Measurements from ENCODE around the gene SHISA9. TPM values are rescaled to one million over a fixed set of nuclear protein-coding genes. Genes with fewer than 3 reads are reported as not detected.

The SHISA9 gene
- total and polyA plus RNA-seq, 4 donors: under 0.01 to 0.46 (median 0.07) TPM

DNA sequence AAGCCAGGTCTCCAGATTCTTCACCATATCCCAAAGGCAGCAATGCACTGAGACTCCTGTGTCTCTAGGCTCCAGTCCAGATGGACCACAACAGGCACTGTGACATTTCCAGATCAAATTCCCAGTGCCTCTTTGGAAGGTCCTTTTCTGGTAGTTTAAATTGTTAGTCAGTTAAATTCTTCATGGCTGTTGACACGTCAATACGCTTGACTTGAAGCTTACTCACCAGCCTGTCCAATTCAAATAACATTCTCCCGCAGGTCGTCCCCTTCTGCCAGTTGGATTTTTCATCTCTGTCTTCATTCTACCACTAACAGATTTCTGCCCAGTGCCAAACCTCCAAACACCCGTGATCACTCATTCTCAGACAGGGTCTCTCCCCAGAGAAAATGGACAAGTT, 86.7 kb downstream of the SHISA9 start:
- Histone ChIP-seq H3K4me3 (no peak overlapping the region), H3K9ac (ENCODE audit: insufficient read depth in 1 of 2, low read length in 2 of 2) (no peak overlapping the region), H3K4me1 (ENCODE audit: control insufficient read depth in 5 of 5, insufficient read depth in 5 of 5, low read length in 5 of 5) (no peaks in the 10 kb centered on the region), H3K27me3 (ENCODE audit: control insufficient read depth in 3 of 3, insufficient read depth in 3 of 3, low read length in 2 of 3) (peaks cover 0 to 2% (median 0%) of the 10 kb centered on the region in 3 donors), H3K9me3 (ENCODE audit: control insufficient read depth in 4 of 4, insufficient read depth in 3 of 4, low read length in 3 of 4) (peaks cover 0 to 2% (median 0%) of the 10 kb centered on the region in 4 donors), H3K36me3 (ENCODE audit: control insufficient read depth in 4 of 4, insufficient read depth in 4 of 4, low read length in 4 of 4) (no peaks in the 10 kb centered on the region), H3K27ac (ENCODE audit: low read depth in 1 of 2, low read length in 1 of 2) (no peak overlapping the region)
- TF ChIP-seq, protein P1, sequence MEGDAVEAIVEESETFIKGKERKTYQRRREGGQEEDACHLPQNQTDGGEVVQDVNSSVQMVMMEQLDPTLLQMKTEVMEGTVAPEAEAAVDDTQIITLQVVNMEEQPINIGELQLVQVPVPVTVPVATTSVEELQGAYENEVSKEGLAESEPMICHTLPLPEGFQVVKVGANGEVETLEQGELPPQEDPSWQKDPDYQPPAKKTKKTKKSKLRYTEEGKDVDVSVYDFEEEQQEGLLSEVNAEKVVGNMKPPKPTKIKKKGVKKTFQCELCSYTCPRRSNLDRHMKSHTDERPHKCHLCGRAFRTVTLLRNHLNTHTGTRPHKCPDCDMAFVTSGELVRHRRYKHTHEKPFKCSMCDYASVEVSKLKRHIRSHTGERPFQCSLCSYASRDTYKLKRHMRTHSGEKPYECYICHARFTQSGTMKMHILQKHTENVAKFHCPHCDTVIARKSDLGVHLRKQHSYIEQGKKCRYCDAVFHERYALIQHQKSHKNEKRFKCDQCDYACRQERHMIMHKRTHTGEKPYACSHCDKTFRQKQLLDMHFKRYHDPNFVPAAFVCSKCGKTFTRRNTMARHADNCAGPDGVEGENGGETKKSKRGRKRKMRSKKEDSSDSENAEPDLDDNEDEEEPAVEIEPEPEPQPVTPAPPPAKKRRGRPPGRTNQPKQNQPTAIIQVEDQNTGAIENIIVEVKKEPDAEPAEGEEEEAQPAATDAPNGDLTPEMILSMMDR (IDR thresholded peaks at IDR 0.05; ENCODE audit: control extremely low read depth, extremely low read depth): no peak
- no peak for DNase-seq
- ATAC-seq (ENCODE audit: insufficient read depth, low FRiP score): no peak
- 84 to 89% methylated on average over 5 of the region's 5 CpGs for WGBS, 2 donors

DNA sequence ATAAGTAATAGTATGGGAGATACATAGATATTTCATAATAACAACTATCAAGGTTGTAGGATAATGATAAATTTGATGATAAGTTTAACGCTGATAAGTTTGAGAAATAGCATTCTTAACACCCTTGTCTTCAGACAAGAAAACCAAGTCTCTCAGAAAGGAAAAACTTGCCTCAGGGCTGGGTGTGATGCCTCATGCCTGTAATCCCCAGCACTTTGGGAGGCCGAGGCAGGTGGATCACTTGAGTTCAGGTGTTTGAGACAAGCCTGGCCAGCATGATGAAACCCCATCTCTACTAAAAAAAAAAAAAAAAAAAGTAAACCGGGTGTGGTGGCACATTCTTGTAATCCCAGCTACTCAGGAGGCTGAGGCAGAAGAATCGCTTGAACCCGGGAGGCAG, 90.7 kb downstream of the SHISA9 start:
- H3K9me3 ChIP-seq (ENCODE audit: control insufficient read depth in 4 of 4, insufficient read depth in 3 of 4, low read length in 3 of 4): peaks cover 0 to 4% (median 0%) of the 10 kb centered on the region in 4 donors
- ATAC-seq (ENCODE audit: insufficient read depth, low FRiP score) (no peak), DNase-seq (no peak)
- TF ChIP-seq, protein P1 (IDR thresholded peaks at IDR 0.05; ENCODE audit: control extremely low read depth, extremely low read depth): no peak
- no peak overlapping the region for H3K9ac ChIP-seq (ENCODE audit: insufficient read depth in 1 of 2, low read length in 2 of 2)
- no peaks in the 10 kb centered on the region for H3K27me3 ChIP-seq (ENCODE audit: control insufficient read depth in 3 of 3, insufficient read depth in 3 of 3, low read length in 2 of 3)
- H3K4me3 ChIP-seq: no peak overlapping the region
- no peaks in the 10 kb centered on the region for H3K4me1 ChIP-seq (ENCODE audit: control insufficient read depth in 5 of 5, insufficient read depth in 5 of 5, low read length in 5 of 5)
- WGBS, 2 donors: 87 to 90% methylated on average over 4 to 5 of the region's 5 CpGs
- no peaks in the 10 kb centered on the region for H3K36me3 ChIP-seq (ENCODE audit: control insufficient read depth in 4 of 4, insufficient read depth in 4 of 4, low read length in 4 of 4)
- H3K27ac ChIP-seq (ENCODE audit: low read depth in 1 of 2, low read length in 1 of 2): no peak overlapping the region

DNA sequence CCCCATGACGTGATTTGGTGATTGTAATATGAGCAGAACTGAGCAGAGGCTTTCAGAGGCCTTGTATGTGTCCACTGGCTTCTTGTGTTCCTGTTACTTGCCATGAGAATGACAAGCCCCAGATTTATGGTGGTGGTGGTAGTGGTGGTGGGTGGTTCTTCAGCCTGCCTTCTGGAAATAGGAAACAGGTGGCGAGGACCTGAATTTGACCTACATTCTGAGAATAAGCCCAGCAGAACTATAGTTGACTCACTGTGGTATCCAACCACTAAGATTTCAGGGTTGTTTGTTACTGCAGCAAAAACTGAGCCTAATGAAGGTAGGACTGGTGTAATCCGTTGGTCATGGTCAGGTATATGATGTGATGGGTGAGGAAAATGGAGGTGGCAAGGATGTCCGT, 93.0 kb downstream of the SHISA9 start:
- WGBS, 2 donors: 59 to 65% methylated on average over 4 of the region's 4 CpGs
- Histone ChIP-seq H3K9me3 (ENCODE audit: control insufficient read depth in 4 of 4, insufficient read depth in 3 of 4, low read length in 3 of 4) (peaks cover 0 to 3% (median 0%) of the 10 kb centered on the region in 4 donors), H3K4me3 (no peak overlapping the region), H3K4me1 (ENCODE audit: control insufficient read depth in 5 of 5, insufficient read depth in 5 of 5, low read length in 5 of 5) (no peaks in the 10 kb centered on the region), H3K27ac (ENCODE audit: low read depth in 1 of 2, low read length in 1 of 2) (no peak overlapping the region), H3K9ac (ENCODE audit: insufficient read depth in 1 of 2, low read length in 2 of 2) (no peak overlapping the region), H3K36me3 (ENCODE audit: control insufficient read depth in 4 of 4, insufficient read depth in 4 of 4, low read length in 4 of 4) (no peaks in the 10 kb centered on the region), H3K27me3 (ENCODE audit: control insufficient read depth in 3 of 3, insufficient read depth in 3 of 3, low read length in 2 of 3) (no peaks in the 10 kb centered on the region)
- DNase-seq (no peak), ATAC-seq (ENCODE audit: insufficient read depth, low FRiP score) (no peak)
- TF ChIP-seq, protein P1 (IDR thresholded peaks at IDR 0.05; ENCODE audit: control extremely low read depth, extremely low read depth): no peak

DNA sequence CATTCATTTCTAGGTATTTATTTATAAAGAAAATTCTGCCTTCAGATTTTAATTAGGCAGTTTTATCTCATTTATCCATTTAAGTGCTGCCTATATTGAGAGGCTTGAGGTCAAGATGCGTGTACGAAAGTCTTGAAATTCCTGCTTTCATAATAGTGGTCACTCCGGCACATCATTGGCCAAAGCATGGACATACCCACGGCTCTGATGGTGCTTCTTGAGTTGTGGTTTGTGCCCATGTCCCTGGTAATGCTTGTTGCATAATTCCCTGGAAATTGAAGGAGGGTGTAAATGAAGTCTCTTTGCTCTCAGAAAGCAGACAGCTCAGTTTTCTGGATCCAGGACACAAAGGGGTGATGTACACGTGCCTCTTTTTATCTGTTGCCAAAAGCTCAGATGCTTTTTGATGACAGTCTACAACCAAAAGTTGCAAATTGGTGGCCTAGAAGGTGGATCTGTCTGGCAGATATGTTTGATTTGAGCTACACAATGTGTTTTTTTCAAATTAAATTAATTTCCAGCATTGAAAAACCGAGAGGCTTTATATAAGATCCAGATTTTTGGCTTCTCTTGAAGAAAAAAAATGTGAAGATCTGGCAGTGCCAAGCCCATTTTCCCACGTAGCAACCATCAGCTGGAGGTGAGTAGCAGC, 94.4 kb downstream of the SHISA9 start:
- WGBS, 2 donors: 71 to 81% methylated on average over 7 of the region's 7 CpGs
- Histone ChIP-seq H3K4me1 (ENCODE audit: control insufficient read depth in 5 of 5, insufficient read depth in 5 of 5, low read length in 5 of 5) (no peaks in the 10 kb centered on the region), H3K9me3 (ENCODE audit: control insufficient read depth in 4 of 4, insufficient read depth in 3 of 4, low read length in 3 of 4) (peaks cover 0 to 3% (median 0%) of the 10 kb centered on the region in 4 donors), H3K27me3 (ENCODE audit: control insufficient read depth in 3 of 3, insufficient read depth in 3 of 3, low read length in 2 of 3) (no peaks in the 10 kb centered on the region), H3K27ac (ENCODE audit: low read depth in 1 of 2, low read length in 1 of 2) (no peak overlapping the region), H3K4me3 (no peak overlapping the region), H3K36me3 (ENCODE audit: control insufficient read depth in 4 of 4, insufficient read depth in 4 of 4, low read length in 4 of 4) (no peaks in the 10 kb centered on the region), H3K9ac (ENCODE audit: insufficient read depth in 1 of 2, low read length in 2 of 2) (no peak overlapping the region)
- DNase-seq (no peak), ATAC-seq (ENCODE audit: insufficient read depth, low FRiP score) (no peak)
- TF ChIP-seq, protein P1 (IDR thresholded peaks at IDR 0.05; ENCODE audit: control extremely low read depth, extremely low read depth): no peak
